HG02884 (cell line): ENCODE results near the gene FUT2.

Experiments used
- ATAC-seq: cut with Tn5 transposase; IDR thresholded peaks from one replicate; pipeline ENCODE4 v1.9.1; 2021; ENCODE audit warnings: mild to moderate bottlenecking, moderate library complexity; ENCODE audit not compliant: unreplicated experiment

FUT2 gene

DNA sequence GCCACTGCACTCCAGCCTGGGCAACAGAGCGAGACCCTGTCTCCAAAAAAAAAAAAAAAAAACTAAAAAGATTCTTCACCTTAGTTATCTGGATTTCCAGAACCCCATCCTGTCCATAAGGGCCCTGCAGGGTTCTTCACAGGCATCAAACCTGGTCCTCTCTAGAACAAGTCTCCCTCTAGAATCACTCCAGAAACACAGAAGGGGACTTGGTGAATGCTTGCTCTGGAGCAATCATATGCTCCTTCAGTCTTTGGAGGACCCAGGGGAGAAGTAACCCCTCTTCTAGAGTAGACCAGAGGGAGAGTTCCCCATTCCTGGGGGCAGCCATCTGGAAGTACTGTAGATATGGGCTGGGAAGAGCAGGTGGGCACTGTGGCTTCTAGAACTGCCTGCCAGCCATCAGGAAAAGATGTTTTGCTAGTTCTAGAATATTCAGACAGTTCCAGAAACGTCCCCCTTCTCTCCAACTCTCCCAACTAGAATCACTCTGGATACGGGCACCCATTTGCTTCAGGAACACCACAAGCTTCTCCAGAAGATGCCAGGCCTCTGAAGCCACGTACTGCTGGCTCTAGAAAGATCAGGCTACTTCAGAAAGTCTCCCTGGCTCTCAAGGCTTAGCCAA is 53.9 kb downstream of the FUT2 start:
- ATAC-seq: no peak

DNA sequence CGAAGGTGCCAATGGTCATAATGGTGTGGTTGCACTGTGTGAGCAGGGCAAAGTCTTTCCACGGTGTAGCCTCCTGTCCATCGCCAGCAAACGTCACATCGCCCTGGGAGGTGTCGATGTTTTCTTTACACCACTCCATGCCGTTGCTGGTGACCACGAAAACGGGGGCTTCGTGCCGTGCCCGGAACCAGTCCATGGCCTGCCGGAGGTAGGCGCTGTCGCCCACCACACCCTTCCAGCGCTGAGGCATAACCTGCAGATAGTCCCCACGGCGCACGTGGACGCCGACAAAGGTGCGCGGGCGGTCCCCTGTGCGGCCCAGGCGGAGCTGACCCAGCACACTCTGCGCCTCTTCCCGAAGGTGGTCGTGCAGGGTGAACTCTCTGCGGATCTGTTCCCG is 54.6 kb downstream of the FUT2 start:
- ATAC-seq: no peak

DNA sequence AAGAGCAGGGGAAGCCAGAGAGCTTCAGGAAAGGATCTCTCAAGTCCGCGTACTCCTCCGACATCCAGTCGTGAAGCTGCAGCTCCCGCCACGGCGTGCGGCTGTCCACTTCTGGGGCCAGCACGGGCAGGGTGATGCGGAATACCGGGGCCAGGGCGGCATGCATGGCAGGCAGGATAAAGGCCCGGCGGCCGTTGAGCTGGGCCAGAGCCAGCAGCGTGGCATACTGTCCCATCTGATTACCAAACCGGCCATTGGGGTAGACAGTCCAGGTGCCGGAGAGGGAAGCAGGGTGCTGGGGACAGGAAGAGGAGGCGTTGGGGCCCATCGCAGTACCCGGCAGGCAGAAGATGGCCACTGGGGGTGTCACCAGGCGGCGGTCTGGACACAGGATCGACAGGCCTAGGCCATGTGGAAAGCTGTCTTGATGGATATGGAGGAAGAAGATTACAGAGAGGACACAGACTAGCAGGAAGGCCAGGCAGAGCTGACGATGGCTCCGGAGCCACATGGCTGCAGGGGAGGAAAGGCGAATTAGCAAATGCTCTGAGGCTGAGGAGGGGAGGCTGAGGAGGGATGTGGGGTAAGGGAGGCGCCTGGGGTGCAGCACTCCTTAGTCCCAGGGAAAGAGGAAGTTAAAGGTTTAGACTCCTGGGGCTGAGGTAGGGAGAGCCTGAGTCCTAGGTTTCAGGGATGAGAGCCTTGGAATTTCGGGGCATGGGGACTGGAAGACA is 55.2 kb downstream of the FUT2 start:
- ATAC-seq: no peak

DNA sequence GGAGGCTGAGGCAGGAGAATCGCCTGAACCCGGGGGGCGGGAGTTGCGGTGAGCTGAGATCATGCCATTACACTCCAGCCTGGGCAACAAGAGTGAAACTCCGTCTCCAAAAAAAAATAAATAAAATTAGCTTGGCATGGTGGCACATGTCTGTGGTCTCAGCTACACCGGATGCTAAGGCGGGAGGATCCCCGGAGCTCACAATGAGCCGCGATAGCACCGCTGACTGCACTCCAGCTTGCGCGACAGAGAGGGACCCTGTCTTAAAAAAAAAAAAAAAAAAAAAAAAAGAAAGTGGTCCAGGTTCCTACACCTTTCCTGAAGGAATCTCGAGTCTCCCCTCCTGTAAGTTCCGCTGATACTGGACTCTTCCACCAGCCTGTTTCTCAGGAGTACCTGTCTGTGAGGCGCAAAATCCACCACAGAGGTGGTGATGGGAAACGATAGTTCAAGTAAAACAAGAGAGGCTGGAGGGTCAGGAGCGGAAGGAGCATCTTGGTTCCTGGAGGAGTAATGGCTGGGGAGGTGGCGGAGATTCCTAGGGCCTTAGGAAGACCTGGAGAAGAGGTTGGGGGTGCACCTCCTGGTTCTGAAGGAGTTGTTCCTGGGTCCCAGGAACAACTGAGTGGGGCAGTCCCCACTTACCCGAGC is 56.2 kb downstream of the FUT2 start:
- ATAC-seq: no peak

DNA sequence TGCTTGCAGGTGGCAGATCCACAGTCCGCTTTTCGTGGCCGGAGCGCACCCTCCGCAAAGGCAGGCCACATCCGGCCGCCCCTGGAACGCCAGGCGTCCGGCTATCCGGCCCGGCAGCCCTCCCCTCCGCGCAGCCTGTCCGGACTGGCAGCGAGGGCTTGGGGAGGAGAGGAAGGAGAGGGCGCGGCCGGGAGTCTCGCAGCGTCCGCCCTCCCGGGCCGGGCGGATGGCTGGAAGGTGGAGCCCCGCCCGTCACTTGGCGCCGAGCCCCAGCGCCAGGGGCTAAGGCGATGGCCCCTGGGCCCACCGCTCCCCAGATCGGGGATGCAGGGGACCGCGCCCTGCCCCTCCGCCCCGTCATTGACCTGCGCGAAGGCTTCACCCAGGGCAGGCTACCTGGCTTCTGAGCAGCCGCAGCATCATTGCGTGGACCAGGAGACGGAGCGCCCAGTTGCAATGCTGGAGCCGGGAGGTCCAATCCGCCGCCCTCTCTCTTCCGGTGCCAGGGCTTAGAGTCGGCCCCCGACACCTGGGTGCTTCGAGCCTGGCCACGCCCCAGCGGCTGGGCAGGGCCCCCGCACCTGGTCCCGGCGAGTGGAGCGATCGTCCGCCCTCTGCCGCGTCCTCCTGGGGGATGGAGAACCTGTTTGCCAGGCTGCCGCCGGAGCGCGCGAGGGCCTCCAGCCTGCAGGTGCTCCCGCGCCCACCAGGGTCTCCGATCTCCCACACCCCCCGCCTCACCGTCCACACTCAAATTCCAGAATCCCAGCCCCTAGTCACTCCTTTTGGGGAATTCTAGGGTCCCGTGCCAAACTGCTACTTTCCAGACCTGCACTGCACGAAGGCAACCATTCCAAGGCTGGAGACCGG is 57.0 kb downstream of the FUT2 start, which contains the start of gene FUT1:
TSS of gene FUT1 (minus strand) at position 146 of the 870 bp plus-strand sequence. CDS start 1,360 bp downstream, outside the sequence.
- no peak for ATAC-seq

DNA sequence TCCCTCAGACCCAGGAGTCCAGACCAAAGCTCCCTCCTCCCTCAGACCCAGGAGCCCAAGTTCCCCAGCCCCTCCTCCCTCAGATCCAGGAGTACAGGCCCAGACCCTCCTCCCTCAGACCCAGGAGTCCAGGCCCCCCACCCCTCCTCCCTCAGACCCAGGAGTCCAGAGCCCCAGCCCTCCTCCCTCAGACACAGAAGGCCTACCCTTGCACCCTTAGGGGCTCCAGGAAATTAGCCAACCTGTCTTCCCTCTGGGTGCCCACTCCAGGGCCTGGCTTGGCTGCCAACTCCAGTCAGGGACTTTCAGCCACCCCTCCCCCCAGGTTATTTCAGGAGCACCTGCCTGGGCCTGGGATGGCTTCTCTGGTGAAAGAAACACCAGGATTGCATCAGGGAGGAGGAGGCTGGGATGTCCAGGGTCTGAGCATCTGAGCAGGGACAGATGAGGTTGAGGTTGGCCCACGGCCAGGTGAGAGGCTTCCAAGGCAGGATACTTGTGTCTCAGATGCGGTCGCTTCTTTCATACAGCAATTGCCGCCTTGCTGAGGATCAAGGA is 59.4 kb downstream of the FUT2 start, which contains the start of gene FGF21:
TSS of gene FGF21 (plus strand) at position 441 of the 558 bp plus-strand sequence. CDS start 713 bp downstream, outside the sequence.
- ATAC-seq: no peak
